OCI-LY1 (cell line): ENCODE measurements around the gene PPEF1.
"Not testable (repeated sequence)": the region's sequence is repeated elsewhere in the genome, so short reads cannot be mapped to it uniquely, and the experiment has no call there.

Experiments used
- H2AFZ ChIP-seq: fragments of 200-600 bp; sonication (generic), shearing (Covaris generic); 2 replicates; pipeline ENCODE4 v1.6.0; 2014; ENCODE audit warnings: antibody characterized with exemption, mild to moderate bottlenecking, low read length
- H3F3A ChIP-seq: fragments of 200-600 bp; sonication (generic), shearing (Covaris generic); 2 replicates; pipeline ENCODE4 v1.6.0; 2014; ENCODE audit warnings: mild to moderate bottlenecking, antibody characterized with exemption, low read length, moderate library complexity; ENCODE audit not compliant: insufficient read depth
- H3K27ac ChIP-seq: fragments of 200-600 bp; sonication (generic); 2 replicates; pipeline ENCODE4 v1.5.1; 2014; ENCODE audit warnings: low read length, mixed run types, mild to moderate bottlenecking, low read depth; ENCODE audit not compliant: poor library complexity, severe bottlenecking
- H3K27me3 ChIP-seq: fragments of 200-600 bp; sonication (generic); 2 replicates; pipeline ENCODE4 v1.6.0; 2014; ENCODE audit warnings: antibody characterized with exemption, mild to moderate bottlenecking, low read length, moderate library complexity; ENCODE audit not compliant: insufficient read depth
- H3K36me3 ChIP-seq: fragments of 200-600 bp; sonication (generic); 2 replicates; pipeline ENCODE4 v1.6.1; 2014; ENCODE audit warnings: mild to moderate bottlenecking, antibody characterized with exemption, low read length, moderate library complexity, mixed read lengths; ENCODE audit not compliant: insufficient read depth
- H3K4me1 ChIP-seq: fragments of 200-600 bp; sonication (generic); 2 replicates; pipeline ENCODE4 v1.5.1; 2014; ENCODE audit warnings: mild to moderate bottlenecking, low read length, moderate library complexity; ENCODE audit not compliant: insufficient read depth, severe bottlenecking
- H3K4me2 ChIP-seq: fragments of 200-600 bp; sonication (generic), shearing (Covaris generic); 2 replicates; pipeline ENCODE4 v1.6.1; 2014; ENCODE audit warnings: low read length
- H3K4me3 ChIP-seq: fragments of 200-600 bp; sonication (generic); 2 replicates; pipeline ENCODE4 v1.5.1; 2014; ENCODE audit warnings: low read length, low read depth, mild to moderate bottlenecking, mixed read lengths; ENCODE audit not compliant: poor library complexity, severe bottlenecking
- H3K79me2 ChIP-seq: fragments of 200-600 bp; shearing (Covaris generic); 2 replicates; pipeline ENCODE4 v1.6.1; 2016; ENCODE audit warnings: mixed run types, low read length, mixed read lengths; ENCODE audit not compliant: insufficient read depth
- H3K9ac ChIP-seq: fragments of 200-600 bp; sonication (generic), shearing (Covaris generic); 2 replicates; pipeline ENCODE4 v1.6.1; 2014; ENCODE audit warnings: mild to moderate bottlenecking, low read length, mixed read lengths
- H3K9me2 ChIP-seq: fragments of 200-600 bp; sonication (generic), shearing (Covaris generic); 2 replicates; pipeline ENCODE4 v1.6.1; 2014; ENCODE audit warnings: low read depth, mild to moderate bottlenecking, low read length, mixed read lengths
- H3K9me3 ChIP-seq: fragments of 200-600 bp; shearing (Covaris generic); 2 replicates; pipeline ENCODE4 v1.6.1; 2014; ENCODE audit warnings: low read length, mixed read lengths
- H4K20me1 ChIP-seq: fragments of 200-600 bp; sonication (generic), shearing (Covaris generic); 2 replicates; pipeline ENCODE4 v1.6.0; 2016; ENCODE audit warnings: mild to moderate bottlenecking, low read length; ENCODE audit not compliant: insufficient read depth
- CTCF ChIP-seq: fragments of 200-600 bp; sonication (generic), shearing (Covaris generic); IDR thresholded peaks from 2 replicates; pipeline ENCODE4 v1.5.1; 2017; ENCODE audit warnings: mild to moderate bottlenecking, antibody characterized with exemption, low read length, moderate library complexity, mixed read lengths
- EZH2 ChIP-seq: fragments of 200-600 bp; sonication (generic), shearing (Covaris generic); IDR thresholded peaks from 2 replicates; pipeline ENCODE4 v1.8.0; 2017; ENCODE audit warnings: borderline replicate concordance, mixed run types, mild to moderate bottlenecking, antibody characterized with exemption, low read length, moderate library complexity, mixed read lengths

The PPEF1 gene

DNA sequence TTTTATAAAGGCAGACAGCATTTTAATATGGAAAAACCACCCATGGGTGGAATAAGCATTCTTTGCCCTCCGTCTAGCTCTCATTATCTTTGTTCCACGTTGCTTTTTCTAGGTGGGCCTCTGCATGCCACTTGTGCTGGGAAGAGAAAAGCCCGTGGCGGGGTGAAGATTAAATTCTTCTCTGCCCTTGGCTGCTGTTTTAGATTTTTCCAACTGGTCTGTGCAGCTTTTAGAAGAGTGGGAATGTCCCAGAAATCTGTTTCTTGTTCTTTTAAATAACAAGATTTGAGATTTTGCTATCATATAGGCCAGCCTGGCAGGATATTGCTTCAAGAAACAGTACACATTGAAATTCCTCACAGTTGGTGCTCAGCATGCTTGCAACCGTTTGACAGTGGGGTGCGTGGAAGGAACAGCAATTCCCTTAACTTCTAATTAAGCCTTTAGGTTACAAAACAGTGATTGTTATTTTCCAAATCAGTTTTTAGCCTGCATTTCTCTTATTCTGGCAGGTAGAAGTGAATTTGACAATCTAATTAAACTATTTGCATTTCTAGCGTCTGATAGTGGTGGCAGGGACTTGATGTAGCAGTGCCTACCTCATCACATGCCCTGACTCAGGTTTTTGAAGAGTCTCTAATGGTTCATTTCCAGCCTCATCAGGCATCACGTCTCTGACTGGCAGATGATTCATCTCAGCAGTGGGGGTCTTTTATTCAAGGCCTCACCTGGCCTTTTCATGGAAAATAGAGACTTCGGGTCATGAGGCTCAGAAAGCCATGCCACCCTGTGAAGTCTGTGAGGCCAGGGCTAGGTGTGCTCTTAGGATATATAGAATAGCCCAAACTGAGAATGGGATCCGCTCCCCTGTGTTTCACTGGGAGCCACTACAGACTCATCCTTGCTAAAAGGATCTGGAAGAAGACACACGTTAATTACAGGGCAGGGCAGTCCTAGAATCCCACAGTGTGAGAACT lies 50.8 kb downstream of the PPEF1 start:
- H3F3A ChIP-seq: no peaks in the 10 kb centered on the region
- no peaks in the 10 kb centered on the region for H3K9me2 ChIP-seq
- H3K9ac ChIP-seq: no peak overlapping the region
- no peaks in the 10 kb centered on the region for H4K20me1 ChIP-seq
- H3K4me3 ChIP-seq: no peak overlapping the region
- H2AFZ ChIP-seq: no peak overlapping the region
- no peaks in the 10 kb centered on the region for H3K36me3 ChIP-seq
- no peak overlapping the region for H3K27ac ChIP-seq
- no peaks in the 10 kb centered on the region for H3K27me3 ChIP-seq
- H3K4me1 ChIP-seq: no peaks in the 10 kb centered on the region
- no peak overlapping the region for H3K4me2 ChIP-seq
- no peaks in the 10 kb centered on the region for H3K79me2 ChIP-seq
- no peaks in the 10 kb centered on the region for H3K9me3 ChIP-seq
- TF ChIP-seq CTCF (no peak), EZH2 (no peak)

GRCh38 chrX:18761750-18762149 lies 54.3 kb downstream of the PPEF1 start:
- Histone ChIP-seq H3K4me1 (no peaks in the 10 kb centered on the region), H3K9ac (no peak overlapping the region), H3K36me3 (no peaks in the 10 kb centered on the region), H3K9me3 (no peaks in the 10 kb centered on the region), H3K79me2 (no peaks in the 10 kb centered on the region), H3F3A (no peaks in the 10 kb centered on the region), H3K4me3 (no peak overlapping the region), H2AFZ (no peak overlapping the region), H3K27ac (no peak overlapping the region), H3K4me2 (no peak overlapping the region), H3K27me3 (no peaks in the 10 kb centered on the region), H3K9me2 (no peaks in the 10 kb centered on the region), H4K20me1 (no peaks in the 10 kb centered on the region)
- no peak for TF ChIP-seq EZH2

DNA sequence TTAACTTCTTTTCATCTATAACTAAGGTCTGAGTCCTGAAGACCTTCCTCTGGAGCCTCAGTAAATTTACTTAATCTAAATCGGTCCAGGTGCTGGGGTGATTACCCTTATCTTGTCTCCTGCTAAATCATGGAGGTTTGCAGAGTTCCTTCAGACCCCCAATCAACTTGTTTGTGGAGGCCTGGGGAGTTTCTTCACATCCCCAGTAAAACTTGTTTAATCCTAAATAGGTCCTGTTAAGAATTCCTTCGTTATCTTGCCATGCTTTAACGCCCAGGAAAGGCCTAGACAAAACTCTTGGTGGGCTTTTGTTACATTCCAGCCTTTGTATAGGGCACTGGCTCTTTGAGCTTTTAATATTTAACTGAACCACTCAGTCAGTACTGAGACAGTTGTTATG lies 55.7 kb downstream of the PPEF1 start:
- not testable (repeated sequence) for H3K36me3 ChIP-seq, H3K79me2 ChIP-seq, H3K4me3 ChIP-seq, H3K9ac ChIP-seq, H3K27me3 ChIP-seq, H4K20me1 ChIP-seq, H3K9me2 ChIP-seq, H3K4me1 ChIP-seq, H2AFZ ChIP-seq, H3K9me3 ChIP-seq, H3F3A ChIP-seq, H3K4me2 ChIP-seq, H3K27ac ChIP-seq

GRCh38 chrX:18769364-18769763 lies 61.9 kb downstream of the PPEF1 start:
- no peaks in the 10 kb centered on the region for H4K20me1 ChIP-seq
- no peak overlapping the region for H3K4me2 ChIP-seq
- H3F3A ChIP-seq: no peaks in the 10 kb centered on the region
- no peaks in the 10 kb centered on the region for H3K9me2 ChIP-seq
- H3K4me3 ChIP-seq: no peak overlapping the region
- H3K27ac ChIP-seq: no peak overlapping the region
- no peak for TF ChIP-seq CTCF
- TF ChIP-seq EZH2: no peak
- no peaks in the 10 kb centered on the region for H3K4me1 ChIP-seq
- no peak overlapping the region for H2AFZ ChIP-seq
- no peaks in the 10 kb centered on the region for H3K9me3 ChIP-seq
- no peaks in the 10 kb centered on the region for H3K27me3 ChIP-seq
- H3K36me3 ChIP-seq: no peaks in the 10 kb centered on the region
- H3K79me2 ChIP-seq: no peaks in the 10 kb centered on the region
- H3K9ac ChIP-seq: no peak overlapping the region
